ENCODE results near the gene ADH4.
"Not testable (repeated sequence)": the region's sequence is repeated elsewhere in the genome, so short reads cannot be mapped to it uniquely, and the experiment has no call there.

The ADH4 gene

GRCh38 chr4:99131378-99131777, 12.7 kb downstream of the ADH4 start:
- no peak for DNase-seq

DNA sequence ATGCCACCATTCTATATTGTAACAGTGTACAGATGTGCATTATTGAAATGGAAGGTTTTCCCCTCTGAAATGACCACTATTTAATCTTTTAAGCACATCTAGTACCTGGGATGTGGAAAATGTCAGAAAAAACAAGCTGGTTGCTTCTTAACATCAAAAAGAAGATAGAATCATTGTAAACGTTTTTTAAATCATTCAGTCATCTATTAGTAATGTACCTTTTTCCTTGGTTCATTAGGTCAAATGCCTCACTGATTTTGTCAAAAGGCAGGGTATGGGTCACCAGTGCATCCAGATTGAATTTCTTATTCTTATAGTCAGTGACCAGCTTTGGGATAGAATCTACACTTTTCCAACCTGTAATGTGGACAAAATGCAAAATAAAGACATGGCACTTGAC, 17.7 kb downstream of the ADH4 start:
- no peak for DNase-seq

DNA sequence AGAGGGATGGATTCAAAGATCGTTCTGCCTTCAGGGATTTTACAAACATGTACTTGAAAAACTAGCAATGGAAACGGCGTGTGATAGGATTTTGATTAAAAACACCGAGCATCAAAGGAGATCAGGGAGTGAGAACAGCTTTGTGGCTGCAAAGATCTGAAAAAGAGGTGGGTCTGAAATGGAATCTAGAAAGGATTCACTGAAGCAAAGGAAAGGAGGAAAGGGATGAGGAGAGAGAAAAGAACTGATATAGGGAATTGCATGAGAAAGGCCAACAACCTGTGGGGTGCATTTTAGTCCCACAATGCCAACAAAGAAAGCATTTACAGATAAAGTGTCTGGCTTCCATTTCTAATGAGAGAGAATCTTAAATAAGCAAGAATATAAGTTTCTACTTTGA, 23.1 kb downstream of the ADH4 start:
- DNase-seq = no peak

DNA sequence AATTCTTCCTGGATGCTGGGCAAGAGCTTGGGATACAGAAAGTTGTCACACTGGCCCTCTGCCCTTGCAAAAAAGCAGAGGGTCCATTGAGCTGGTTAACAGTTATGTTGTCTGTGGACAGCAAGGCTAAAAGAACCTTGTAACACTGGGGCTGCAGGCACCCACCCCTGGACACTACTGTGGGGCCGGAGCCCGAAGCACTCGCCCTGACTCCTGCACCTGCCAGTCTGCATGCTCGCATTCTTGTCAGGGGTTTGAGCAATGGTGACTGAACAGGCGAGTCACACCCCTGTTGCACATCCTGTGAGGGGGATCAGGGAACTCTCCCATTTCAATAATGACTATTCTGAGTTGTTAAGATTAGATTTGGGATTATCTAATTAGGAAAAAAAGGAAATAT, 23.6 kb downstream of the ADH4 start:
- DNase-seq = no peak

DNA sequence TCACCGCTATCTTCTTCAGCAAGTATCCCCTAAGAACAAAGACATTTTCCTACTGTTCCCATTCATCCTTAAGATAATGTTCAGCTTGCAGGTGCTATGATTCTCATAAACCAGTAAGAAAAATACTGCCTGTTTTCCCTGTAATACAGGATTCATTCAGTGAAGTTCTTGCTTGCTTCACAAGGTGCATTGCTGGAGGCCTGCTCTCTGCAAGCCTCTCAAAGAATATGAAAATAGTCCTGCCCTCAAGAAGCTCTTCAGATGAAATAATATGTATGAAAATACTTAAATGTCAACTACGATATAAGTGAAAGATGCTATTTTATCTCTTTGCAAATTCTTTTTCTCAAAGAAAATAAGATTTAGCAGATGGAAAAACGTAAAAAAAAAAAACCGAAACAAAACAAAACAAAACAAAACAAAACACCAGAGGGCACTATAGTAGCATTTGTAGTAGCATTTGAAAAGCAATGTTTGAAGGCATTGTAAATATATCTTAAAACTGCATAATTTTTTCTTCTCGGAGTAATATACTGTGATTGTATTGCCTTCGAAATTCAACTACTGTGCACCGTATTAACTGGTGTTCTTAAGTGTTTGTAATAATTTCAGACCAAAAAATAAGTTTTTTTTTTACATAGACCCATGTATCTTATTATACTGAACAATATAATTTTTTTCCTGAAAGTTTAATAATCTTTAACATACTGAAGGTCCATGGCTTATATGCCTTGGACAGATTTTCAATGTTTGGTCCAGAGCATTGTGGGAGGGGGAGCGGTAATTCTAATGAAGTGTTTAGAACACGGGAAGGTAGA, 26.0 kb downstream of the ADH4 start:
- DNase-seq = no peak

DNA sequence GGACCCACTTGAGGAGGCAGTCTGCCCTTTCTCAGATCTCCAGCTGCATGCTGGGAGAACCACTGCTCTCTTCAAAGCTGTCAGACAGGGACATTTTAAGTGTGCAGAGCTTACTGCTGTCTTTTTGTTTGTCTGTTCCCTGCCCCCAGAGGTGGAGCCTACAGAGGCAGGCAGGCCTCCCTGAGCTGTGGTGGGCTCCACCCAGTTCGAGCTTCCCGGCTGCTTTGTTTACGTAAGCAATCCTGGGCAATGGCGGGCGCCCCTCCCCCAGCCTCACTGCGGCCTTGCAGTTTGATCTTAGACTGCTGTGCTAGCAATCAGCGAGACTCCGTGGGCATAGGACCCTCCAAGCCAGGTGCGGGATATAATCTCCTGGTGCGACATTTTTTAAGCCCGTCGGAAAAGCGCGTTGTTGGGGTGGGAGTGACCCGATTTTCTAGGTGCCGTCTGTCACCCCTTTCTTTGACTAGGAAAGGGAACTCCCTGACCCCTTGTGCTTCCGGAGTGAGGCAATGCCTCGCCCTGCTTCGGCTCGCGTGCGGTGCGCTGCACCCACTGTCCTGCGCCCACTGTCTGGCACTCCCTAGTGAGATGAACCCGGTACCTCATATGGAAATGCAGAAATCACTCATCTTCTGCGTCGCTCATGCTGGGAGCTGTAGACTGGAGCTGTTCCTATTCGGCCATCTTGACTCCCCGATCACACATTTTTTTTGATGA, 26.8 kb downstream of the ADH4 start:
- DNase-seq = not testable (repeated sequence)

GRCh38 chr4:99109286-99109685, 34.8 kb downstream of the ADH4 start:
- DNase-seq = not testable (repeated sequence)

DNA sequence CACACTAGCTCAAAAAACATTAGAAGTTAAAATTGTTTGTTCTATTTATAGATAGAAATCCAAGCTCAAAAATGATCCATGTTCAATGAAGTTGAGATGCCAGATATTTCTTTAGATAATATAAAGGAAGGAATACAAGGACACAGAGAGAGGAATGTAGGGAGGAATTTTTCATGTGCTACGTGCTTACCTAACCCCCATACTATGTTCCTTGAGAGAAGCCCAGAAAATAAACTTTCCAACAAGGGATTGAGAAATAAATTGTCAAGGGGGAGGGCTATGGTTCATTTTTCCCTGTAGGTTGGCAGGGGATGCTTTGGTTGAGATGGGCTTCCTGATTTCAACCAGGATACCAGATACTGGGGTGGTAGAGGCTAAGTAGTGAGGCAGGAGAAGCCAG, 39.9 kb downstream of the ADH4 start:
- no peak for DNase-seq

GRCh38 chr4:99103166-99103565, 40.9 kb downstream of the ADH4 start:
- no peak for DNase-seq

GRCh38 chr4:99102634-99103033, 41.5 kb downstream of the ADH4 start:
- DNase-seq = no peak

GRCh38 chr4:99100876-99101275, 43.2 kb downstream of the ADH4 start:
- DNase-seq = no peak

- DNase-seq = not testable (repeated sequence)
These were observed 44.3 kb downstream of the ADH4 start for GRCh38 chr4:99099814-99100213.

DNA sequence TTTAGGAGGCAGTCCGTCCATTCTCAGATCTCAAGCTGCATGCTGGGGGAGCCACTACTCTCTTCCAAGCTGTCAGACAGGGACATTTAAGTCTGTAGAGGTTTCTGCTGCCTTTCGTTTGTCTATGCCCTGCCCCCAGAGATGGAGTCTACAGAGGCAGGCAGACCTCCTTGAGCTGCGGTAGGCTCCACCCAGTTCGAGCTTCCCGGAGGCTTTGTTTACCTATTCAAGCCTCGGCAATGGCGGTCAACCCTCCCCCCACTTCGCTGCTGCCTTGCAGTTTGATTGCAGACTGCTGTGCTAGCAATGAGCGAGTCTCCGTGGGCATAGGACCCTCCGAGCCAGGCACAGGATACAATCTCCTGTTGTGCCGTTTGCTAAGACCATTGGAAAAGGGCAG, 44.8 kb downstream of the ADH4 start:
- DNase-seq = no peak

DNA sequence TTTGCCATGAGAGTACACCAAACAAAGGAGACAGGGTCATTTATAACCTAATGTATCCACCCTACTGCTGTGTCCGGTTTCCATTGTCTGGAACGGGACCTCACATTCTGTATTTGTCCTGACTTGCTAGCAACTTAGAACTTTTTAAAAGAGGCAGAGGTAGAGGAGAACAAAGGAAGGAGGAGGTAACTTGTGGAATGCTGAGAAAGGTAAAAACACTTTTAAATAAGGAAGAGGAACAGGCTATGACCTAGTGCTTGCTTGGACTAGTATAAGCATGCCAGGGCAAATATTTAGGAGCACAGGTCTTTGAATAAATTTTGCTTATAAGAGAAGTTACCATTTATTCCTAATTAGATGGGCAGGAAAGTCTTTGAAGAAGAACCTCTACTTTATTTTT, 52.3 kb downstream of the ADH4 start:
- DNase-seq = not testable (repeated sequence)

DNA sequence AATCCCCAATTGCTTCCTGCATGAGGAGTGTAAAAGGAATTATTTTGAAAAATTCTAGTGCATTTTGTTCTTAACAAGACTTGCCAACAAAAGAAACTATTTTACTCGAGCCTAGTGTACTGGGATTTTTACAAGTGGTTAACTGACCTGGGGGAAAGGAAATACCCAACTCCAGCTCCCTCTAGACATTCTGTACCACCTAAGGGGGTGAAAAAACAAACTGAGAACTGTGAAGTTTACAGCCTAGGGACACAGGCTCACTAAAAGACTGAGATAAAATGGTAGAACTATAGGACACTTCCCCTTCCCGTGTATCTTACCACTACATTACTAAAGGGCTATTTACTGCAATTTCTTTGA, 52.9 kb downstream of the ADH4 start:
- DNase-seq = no peak

GRCh38 chr4:99090481-99091215, 53.4 kb downstream of the ADH4 start:
- DNase-seq = no peak

- DNase-seq = peak; percentile 69
These were observed 55.4 kb downstream of the ADH4 start, which contains the start of gene ADH5 for GRCh38 chr4:99088481-99089365. TSS of gene ADH5 (minus strand) at chr4:99088788. CDS start at chr4:99088700, 88 bp downstream.

DNA sequence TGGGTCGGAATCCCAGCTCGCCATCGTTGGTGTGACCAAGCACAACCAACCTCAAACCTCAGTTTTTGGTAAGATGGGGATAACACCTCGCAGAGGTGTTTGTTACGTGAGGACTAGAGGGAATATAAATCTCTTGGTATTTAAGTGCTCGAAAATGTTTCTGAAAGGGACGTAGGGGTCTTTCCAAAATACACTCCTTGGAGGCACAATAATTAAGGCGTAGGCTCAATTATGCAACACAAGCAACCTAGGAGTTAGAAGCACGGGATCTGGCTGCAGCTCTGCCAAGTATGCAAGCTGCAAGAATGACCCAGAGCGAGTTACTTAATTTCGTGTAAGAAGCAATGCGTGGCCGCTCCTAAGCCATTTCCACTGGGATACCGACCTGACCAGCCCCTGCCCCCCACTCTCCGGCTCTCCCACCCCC, 56.1 kb downstream of the ADH4 start:
- peak; percentile 0 for DNase-seq

DNA sequence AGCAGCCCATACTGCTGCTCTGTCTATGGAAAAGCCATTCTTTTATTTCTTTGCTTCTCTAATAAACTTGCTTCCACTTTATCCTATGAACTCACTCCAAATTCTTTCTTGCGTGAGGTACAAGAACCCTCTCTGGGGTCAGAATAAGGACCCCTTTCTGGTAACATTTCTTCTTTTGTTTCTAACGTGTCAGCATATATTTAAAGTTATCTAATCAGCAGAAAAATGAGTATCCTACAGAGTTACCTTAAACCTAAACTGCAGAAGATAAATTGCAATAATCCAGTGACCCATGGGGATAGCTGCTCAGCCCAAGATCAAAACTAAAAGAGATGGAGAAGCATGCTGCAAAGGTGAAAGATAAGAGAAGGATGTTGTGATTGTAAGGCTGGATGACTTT, 59.5 kb downstream of the ADH4 start:
- no peak for DNase-seq

- no peak for DNase-seq
These were observed 61.9 kb downstream of the ADH4 start for GRCh38 chr4:99082192-99082591.

- DNase-seq = not testable (repeated sequence)
These were observed 63.2 kb downstream of the ADH4 start for GRCh38 chr4:99080869-99081268.

GRCh38 chr4:99079625-99080295, 64.3 kb downstream of the ADH4 start:
- no peak for DNase-seq

All from NCI-H1105 (cell line).